Measurements from ENCODE around the gene LHPP.
A peak's percentile ranks its signal among the peaks of the same experiment; 100 is the strongest.
"Not testable (repeated sequence)": the region's sequence is repeated elsewhere in the genome, so short reads cannot be mapped to it uniquely, and the experiment has no call there.

The LHPP gene, protein sequence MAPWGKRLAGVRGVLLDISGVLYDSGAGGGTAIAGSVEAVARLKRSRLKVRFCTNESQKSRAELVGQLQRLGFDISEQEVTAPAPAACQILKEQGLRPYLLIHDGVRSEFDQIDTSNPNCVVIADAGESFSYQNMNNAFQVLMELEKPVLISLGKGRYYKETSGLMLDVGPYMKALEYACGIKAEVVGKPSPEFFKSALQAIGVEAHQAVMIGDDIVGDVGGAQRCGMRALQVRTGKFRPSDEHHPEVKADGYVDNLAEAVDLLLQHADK

DNA sequence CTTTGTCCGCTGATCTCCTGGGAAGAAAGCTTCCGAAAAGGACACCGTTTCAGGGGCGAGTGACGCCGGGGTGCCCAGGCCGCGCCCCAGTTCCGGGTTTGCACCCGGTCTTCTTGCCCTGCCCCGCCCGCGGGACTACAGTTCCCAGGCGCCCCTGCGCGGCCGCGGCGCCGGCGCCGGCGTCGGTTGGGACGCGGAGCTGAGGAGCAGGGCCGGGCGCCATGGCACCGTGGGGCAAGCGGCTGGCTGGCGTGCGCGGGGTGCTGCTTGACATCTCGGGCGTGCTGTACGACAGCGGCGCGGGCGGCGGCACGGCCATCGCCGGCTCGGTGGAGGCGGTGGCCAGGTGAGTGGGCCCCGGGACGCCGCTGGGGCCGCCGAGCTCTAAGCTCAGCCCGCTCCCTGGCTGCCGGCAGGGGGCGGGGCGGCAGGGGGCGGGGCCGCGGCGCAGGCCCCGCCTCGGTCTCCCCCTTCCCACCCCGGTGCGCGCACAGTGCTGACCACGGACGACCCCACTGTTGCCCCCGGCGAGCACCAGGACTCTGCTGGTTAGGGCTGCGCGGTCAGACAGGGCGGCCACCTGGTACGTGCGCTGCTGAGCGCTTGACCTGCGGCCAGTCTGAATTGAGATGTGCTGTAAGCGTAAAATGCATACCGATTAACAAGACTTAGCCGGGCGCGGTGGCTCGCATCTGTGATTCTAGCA lies at the start of gene LHPP:
Gene LHPP (plus strand): TSS at position 182 of the 706 bp plus-strand sequence. CDS start 40 bp downstream, at position 222.
- peak in 54 of 56 donors; percentile 34 to 91 (median 80) for DNase-seq

DNA sequence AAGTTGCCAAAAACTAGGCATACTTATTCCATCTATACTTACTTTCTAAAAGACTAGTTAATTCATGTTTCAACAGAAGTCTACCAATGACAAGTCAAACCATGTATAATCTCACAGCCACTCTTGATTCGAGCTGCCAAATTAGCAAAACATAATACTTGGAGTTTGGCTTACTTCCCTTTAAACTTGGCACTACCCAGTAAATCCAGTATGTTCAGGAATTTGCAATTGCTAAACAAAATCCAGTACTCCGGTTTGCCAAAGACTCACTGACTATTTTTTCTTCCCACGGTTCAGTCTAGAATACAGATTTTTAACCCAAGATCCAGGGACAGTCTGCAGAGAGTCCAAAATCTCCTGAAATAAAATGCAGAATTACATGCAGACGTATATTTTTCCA lies 47.5 kb upstream of the LHPP start:
- DNase-seq: no peak

DNA sequence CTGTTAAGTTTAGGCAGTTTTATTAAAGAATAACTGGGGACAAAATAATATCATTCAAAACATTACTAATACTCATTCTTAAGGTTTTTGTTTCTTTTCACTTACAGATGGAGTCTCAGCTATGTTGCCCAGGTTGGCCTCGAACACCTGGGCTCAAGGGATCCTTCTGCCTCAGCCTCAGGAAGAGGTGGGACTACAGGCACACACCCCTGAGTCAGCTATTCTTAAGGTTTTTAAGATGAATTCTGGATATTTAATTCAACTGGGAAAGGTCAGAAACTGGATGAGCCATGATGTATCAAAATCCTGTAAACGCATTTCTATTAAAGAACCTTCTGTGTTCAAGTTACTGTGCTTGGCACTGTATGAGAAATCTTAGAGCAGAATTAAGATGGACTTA lies 46.4 kb upstream of the LHPP start:
- DNase-seq: no peak

DNA sequence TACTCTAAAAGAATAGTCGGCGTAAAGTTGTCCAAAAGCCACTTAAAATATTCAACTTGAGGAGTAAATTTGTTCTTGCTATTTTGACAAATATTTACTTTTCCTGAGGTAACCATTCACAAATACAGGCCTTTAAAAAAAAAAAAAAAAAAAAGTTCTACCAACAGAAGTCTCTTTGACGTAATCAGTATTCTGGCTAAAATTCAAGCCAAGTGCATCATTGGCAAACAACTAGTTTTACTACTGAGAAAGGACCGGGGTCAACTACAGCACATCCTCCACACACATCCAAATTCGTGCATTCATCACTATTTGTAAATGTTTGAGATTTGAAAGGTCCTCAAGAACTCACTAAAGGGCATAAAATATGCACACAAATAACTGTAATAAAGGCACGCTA lies 44.9 kb upstream of the LHPP start:
- no peak for DNase-seq

DNA sequence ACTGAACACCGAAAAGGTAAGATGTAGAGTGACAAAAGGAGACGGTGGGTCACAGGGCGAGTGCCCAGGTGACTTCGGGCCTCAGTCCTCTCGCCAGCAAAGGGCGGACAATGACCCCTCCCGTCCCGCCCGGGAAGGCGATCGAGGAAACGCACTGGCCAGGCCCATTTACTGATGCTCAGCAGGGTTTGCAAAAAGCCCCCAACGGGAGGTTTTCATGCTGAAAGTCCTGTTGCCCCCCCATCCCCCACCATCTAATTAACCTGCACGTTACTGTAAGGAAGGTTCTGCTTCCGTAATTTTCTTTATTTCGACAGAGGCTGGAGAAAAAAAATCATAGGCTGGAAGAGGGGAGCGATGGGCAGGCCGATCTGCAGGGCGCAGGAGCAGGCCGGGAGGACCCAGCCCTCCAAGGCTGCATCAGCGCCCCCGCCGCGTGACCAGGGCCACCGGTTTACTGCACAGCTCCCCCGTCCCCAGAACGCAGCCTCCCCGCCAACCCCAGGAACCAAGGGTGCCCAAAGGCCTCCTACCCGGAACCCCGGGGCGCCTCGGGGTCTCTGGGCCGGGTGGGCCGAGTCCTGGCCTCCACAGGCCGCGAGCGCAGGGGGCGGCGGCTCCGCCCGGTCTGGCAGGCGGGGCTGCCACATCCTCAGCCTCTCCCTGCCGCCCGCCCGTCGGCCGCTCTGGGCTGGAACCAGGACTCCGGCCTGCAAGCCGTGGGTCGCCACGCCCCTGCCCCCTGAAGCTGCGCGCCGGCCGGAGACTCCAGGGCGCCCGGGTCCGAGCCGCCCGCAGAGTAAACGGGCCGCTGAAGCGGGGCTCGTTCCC lies 43.5 kb upstream of the LHPP start:
- DNase-seq: peak in 53 of 56 donors; percentile 4 to 77 (median 53)

DNA sequence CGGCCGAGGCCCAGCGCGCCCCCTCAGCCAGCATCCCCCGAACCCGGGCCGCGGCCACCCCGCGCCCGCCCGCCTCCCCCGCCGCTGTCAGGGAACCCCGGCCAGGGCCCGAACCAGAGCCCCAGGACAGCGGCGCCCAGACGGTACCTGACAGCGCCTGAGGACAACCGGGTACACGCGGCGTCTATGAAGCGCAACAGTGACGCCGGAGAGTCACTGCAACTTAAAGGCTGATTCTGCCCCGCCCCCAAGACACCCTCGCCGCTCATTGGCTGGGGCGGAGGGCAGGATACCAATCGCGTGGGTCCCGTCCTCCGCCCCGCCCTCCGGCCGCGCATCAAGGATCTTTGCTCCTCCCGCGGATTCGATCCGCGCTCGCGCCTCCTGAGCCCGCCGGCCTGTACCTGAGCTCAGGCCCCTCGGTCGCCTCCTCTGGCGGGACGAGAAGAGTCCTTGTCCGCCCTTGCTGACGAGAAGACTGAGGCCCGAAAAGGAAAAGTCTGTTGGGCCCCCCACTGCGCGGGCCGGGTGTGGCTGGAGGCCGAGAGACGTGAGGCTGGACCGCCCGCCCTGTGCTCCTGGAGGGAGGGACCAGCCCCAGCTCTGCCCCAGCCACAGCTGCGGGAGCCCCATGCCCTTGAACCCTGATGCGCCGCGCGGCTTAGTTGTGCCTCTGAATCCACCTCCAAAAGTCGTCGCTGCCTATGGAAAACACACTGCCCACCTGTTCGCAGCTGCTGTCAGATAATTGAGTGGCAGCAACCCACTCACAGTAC lies 42.7 kb upstream of the LHPP start, which contains the start of gene OAT:
Gene OAT (minus strand): TSS at position 198 of the 776 bp plus-strand sequence. CDS start 6,752 bp downstream, outside the sequence.
- DNase-seq: peak; percentile 48 to 99 (median 93)

DNA sequence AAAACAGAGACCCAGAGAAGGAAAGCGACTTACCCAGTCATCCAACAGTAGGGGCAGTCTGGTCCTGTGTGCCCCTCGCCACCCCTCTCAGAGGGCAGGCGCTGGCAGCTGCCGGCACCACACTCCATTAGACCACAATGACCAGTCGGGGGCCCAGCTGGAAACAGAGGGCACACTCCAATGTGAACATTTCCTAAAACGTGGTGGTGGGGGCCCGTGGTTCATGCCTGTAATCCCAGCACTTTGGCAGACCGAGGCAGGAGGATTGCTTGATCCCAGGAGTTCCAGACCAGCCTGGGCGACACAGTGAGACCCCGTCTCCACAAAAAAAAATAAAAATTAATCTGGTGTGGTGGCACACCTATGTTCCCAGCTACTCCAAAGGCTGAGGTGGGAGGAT lies 42.0 kb upstream of the LHPP start:
- DNase-seq: no peak

DNA sequence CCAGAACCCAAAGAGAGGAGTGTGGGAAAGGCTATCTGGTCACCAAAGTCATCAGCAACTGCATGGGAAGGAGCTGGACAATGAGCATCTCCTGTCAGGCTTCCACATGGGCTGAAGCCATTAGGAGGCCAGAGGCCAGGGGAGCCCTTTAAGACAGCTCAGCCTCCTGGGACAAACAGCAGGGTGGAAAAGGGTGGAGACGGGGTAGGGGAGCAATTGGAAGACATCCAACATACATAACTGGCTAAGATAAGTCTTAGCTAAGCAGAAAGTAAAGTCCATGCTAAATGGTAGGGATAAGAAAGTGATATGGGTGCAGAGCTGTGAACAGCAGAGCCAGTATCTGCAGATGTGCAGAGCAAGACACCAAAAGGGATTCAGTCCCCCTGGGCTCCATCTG lies 41.4 kb upstream of the LHPP start:
- no peak for DNase-seq

DNA sequence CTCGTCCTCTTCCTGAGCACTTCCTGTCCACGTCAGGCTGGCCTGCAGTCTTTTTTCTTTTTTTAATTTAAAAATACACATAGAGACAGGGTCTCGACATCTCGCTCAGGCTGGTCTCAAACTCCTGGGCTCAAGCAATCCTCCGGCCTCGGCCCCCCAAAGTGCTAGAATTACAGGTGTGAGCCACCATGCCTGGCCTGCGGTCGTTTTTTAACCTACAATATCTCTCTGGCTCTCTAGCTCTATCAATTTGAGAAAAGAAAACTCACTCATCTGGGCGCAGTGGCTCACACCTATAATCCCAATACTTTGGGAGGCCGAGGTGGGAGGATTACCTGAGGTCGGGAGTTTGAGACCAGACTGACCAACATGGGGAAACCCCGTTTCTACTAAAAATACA lies 38.9 kb upstream of the LHPP start:
- DNase-seq: no peak

DNA sequence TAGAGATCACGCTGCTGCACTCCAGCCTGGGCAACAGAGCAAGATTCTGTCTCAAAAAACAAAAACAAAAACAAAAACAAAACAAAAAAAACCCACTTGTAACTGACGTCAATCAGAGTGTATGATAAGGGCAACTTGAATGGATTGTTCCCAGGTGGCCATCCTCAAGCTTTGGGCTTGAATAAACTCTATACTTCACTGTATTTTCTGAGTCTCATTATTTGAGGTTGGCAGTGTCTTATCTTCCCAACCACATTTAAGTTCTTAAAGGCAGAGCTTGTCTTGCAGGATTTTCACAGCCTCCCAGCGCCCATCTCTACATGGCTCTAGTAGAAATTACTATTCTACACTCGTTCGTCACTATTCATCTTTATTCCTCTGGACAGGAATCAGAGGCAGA lies 37.8 kb upstream of the LHPP start:
- DNase-seq: no peak

DNA sequence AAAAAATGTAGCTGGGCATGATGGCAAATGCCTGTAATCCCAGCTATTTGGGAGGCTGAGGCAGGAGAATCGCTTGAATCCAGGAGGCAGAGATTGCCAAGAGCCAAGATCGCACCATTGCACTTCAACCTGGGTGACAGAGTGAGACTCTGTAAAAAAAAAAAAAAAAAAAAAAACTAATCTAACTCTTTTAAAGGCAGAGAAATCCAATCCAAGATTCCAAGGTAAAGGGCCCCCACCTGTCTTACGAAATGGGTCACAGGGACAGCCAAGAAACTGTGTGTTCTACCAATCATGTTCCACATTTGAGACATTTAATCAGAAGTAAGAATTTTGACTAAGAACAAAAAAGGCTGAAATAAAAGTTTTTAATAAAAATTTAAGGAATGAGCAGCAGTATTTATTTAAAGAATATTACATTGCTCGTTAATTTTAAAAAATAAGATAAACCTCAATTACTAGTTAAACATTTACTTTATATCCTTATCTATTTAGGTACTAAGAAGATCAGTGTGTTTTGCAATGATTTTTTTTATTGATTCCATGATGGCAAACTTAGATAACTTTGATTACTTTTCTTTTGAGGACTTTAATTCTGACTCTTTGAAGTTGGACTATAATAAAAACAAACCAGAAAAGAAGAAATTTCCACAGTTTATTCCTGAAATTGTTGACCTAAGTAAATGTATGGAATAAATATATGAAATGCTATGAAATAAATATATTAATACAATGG lies 36.2 kb upstream of the LHPP start:
- DNase-seq: no peak

DNA sequence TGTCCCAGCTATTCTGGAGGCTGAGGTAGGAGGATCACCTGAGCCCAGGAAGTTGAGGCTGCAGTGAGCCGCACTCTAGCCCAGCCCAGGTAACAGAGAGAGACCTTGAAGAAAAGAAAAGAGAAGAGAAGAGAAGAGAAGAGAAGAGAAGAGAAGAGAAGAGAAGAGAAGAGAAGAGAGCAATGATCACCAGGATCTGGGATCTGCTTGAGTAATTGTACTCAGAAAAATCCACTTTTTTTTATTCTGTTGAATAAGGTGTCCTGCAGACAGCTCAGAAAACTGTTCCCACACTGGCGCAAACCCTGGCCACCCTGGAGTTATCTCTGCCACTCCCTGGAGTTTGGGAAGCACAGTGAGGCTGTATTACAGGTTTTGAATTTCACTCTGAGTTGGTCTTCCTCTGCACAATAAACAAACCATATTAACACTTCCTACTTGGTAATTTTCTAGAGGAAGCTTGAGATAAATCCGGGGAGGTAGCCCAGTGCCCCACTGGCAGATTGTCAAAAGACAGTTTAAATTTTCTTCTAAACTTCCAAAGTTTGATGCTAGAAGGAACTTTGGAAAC lies 33.3 kb upstream of the LHPP start:
- no peak for DNase-seq

DNA sequence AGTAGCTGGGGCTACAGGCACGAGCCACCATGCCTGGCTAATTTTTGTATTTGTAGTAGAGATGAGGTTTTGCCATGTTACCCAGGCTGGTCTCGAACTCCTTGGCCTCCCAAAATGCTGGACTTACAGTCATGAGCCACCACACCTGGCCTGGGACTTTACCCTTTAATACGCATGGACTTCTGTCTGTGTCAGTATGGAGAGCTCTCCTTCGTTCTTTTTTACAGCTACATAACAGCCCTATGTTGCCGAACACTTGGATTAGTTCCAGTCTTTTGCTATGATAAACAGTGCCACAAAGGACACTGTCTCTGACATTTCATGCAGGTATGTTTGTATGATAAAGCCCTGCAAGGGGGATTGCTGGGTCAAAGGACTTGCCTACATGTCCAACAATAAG lies 32.0 kb upstream of the LHPP start:
- DNase-seq: no peak

DNA sequence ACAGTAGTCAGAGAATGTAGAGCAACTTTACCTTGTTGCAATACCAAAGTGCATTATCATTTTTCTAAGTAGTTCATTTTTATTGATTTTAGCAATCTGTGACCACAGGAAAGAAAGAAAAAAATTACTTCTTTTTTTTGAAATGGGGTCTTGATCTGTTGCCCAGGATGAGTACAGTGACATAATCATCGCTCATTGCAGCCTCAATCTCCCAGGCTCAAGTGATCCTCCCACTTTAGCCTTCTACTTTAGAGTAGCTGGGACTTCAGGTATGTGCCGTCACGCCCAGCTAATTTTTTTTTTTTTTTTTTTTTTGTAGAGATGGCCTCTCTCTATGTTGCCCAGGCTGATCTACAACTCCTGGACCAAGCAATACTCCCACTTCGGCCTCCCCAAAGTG lies 31.5 kb upstream of the LHPP start:
- no peak for DNase-seq

DNA sequence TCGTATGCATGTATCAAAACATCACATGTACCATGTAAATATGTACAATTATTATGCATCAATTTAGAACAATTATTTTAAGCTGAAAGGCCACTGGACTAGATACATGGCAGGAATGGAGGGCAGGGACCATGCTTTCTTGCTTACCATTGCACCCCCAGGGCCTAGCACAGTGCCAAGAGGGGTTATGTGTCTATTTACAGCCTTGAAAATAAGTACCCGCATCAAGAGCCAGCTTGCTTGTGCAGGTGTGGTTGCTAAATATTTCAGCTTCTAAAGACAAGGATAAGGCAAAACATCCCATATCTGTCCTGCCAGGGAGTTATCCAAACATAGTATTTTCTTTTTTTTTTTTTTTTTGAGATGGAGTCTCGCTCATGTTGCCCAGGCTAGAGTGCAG lies 28.2 kb upstream of the LHPP start:
- DNase-seq: no peak

DNA sequence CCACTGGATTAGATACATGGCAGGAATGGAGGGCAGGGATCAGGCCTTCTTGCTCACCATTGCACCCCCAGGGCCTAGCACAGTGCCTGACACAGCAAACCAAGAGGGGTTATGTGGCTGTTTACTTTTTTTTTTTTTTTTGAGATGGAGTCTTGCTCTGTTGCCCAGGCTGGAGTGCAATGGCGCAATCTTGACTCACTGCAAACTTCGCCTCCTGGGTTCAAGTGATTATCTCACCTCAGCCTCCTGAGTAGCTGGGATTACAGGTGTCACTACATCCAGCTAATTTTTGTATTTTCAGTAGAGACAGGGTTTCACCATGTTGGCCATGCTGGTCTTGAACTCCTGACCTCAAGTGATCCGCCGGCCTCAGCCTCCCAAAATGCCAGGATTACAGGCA lies 25.9 kb upstream of the LHPP start:
- not testable (repeated sequence) for DNase-seq

DNA sequence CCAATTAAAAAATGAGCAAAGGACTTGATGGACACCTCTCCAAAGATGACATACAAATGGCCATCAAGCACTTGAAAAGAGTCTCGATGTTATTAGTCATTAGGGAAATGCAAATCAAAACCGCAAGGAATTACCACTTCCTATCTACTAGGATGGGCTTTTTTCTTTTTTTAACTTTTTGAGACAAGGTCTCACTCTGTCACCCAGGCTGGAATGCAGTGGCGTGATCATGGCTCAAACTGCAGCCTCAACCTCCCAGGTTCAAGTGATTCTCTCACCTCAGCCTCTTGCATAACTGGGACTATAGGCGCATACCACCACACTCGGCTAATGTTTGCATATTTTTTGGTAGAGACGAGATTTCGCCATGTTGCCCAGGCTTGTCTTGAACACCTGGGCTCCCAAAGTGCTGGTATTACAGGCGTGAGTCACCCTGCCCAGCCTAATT lies 25.4 kb upstream of the LHPP start:
- DNase-seq: no peak

DNA sequence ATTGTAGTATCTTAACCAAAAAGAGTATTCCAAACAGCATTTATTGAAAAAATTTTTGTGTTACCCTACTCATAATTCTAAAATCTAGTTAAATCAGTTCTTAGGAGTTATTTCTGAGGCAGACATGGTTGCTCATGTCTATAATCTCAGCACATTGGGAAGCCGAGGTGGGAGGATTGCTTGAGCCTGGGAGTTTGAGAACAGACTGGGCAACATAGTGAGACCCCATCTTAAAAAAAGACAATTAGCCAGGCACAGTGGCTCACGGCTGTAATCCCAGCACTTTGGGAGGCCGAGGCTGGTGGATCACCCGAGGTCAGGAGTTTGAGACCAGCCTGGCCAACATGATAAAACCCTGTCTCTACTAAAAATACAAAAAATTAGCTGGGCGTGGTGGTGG lies 19.9 kb upstream of the LHPP start:
- not testable (repeated sequence) for DNase-seq

DNA sequence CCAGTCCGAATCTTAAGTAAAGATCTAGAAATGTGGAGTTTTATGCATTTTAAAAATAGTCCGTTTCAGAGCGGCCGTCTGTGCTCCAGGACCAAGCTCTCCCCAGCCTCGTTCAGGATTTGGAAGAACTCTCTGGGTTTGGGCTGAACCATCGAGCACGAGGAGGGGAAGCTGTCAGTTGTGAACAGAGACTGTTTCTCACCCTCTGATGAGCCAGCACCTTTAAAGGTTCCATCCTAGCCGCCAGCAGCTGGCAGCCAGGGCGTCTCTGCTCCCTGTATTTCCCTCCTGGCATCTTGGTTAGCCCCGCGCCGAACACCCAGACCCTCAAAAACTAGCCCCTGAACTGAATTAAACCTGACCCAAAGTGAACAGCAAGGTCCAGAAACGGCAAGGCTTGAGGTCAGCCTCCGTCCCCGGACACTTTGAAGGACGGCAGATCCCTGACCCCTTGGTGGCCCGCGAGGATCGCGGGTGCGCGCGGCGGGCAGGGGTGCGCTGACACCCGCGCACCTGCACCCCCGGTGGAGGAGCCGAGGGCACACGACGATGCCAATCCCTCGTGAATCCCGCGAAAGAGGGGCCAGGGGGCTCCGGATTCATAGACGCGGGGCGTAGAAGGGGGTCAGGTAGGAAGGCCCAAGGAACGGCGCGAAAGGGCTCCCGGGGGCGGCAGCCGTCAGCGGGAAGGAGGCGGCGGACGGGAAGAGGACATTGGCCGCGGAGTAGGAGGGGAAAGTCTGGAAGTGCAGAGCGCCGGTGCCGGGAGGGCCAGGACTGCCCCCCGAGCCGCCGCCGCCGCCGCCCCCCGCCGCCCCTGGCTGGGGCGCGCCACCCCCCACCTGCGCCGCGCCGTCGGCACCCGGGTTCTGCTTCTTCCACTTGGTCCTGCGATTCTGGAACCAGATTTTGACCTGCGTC lies 14.5 kb upstream of the LHPP start:
- DNase-seq: peak in 14 of 56 donors; percentile 5 to 65 (median 30)
